ENCODE data around the gene KIFBP. TPM values are rescaled to one million over a fixed set of nuclear protein-coding genes. Genes with fewer than 3 reads are reported as not detected.
"Not testable (repeated sequence)": the region's sequence is repeated elsewhere in the genome, so short reads cannot be mapped to it uniquely, and the experiment has no call there.

Gene KIFBP
- total RNA-seq, 2 donors from 2014 or later = 22.1 to 28.6 TPM

- Histone ChIP-seq H3K9ac (ENCODE audit: low read depth in 2 of 2, low read length in 2 of 2) (no peak overlapping the region), H3K4me3 (no peak overlapping the region), H3K36me3 (no peaks in the 10 kb centered on the region), H3K27ac (no peak overlapping the region), H3K27me3 (no peaks in the 10 kb centered on the region), H3K9me3 (no peaks in the 10 kb centered on the region), H3K4me1 (no peaks in the 10 kb centered on the region)
- intact Hi-C loops (cut with DNase I) = loop anchor here (5.0 kb wide), 1 partner anchor 86 kb away; no protein-coding TSS in a partner anchor
- DNase-seq = no peak
- TF ChIP-seq CTCF (IDR thresholded peaks at IDR 0.05) = no peak
Observed at GRCh38 chr10:69005704-69006485, 17.3 kb downstream of the KIFBP start.

GRCh38 chr10:69007260-69007659, 18.7 kb downstream of the KIFBP start:
- intact Hi-C loops (cut with DNase I) = loop anchor here (5.0 kb wide), 1 partner anchor 85 kb away; no protein-coding TSS in a partner anchor
- TF ChIP-seq CTCF (IDR thresholded peaks at IDR 0.05) = no peak

GRCh38 chr10:69009360-69009759, 20.8 kb downstream of the KIFBP start:
- H3K9me3 ChIP-seq = no peaks in the 10 kb centered on the region
- no peaks in the 10 kb centered on the region for H3K27me3 ChIP-seq
- no peak overlapping the region for H3K27ac ChIP-seq
- no peak for DNase-seq
- no peaks in the 10 kb centered on the region for H3K4me1 ChIP-seq
- TF ChIP-seq CTCF (IDR thresholded peaks at IDR 0.05) = no peak
- peaks cover 3% of the 10 kb centered on the region for H3K36me3 ChIP-seq
- H3K9ac ChIP-seq (ENCODE audit: low read depth in 2 of 2, low read length in 2 of 2) = no peak overlapping the region
- intact Hi-C loops (cut with DNase I) = loop anchor here (5.0 kb wide), 1 partner anchor 83 kb away; no protein-coding TSS in a partner anchor
- H3K4me3 ChIP-seq = no peak overlapping the region

More at GRCh38 chr10:69007260-69007659, 18.7 kb downstream of the KIFBP start:
- H3K9ac ChIP-seq (ENCODE audit: low read depth in 2 of 2, low read length in 2 of 2) = no peak overlapping the region
- peaks cover 3% of the 10 kb centered on the region for H3K36me3 ChIP-seq
- no peaks in the 10 kb centered on the region for H3K27me3 ChIP-seq
- DNase-seq = no peak
- no peak overlapping the region for H3K4me3 ChIP-seq
- no peaks in the 10 kb centered on the region for H3K4me1 ChIP-seq
- no peaks in the 10 kb centered on the region for H3K9me3 ChIP-seq
- no peak overlapping the region for H3K27ac ChIP-seq

- H3K9me3 ChIP-seq = no peaks in the 10 kb centered on the region
- intact Hi-C loops (cut with DNase I) = no loop called here
- no peak for DNase-seq
Observed at GRCh38 chr10:69010151-69010640, 21.6 kb downstream of the KIFBP start.

GRCh38 chr10:69012778-69013177, 24.2 kb downstream of the KIFBP start:
- intact Hi-C loops (cut with DNase I); H3K4me1 ChIP-seq; H3K27ac ChIP-seq; DNase-seq; H3K36me3 ChIP-seq; H3K4me3 ChIP-seq; H3K27me3 ChIP-seq; H3K9me3 ChIP-seq; H3K9ac ChIP-seq (ENCODE audit: low read depth in 2 of 2, low read length in 2 of 2): not testable (repeated sequence)

More at GRCh38 chr10:69010151-69010640, 21.6 kb downstream of the KIFBP start:
- TF ChIP-seq CTCF (IDR thresholded peaks at IDR 0.05) = no peak
- Histone ChIP-seq H3K27ac (no peak overlapping the region), H3K4me3 (no peak overlapping the region), H3K4me1 (no peaks in the 10 kb centered on the region), H3K9ac (ENCODE audit: low read depth in 2 of 2, low read length in 2 of 2) (no peak overlapping the region), H3K27me3 (no peaks in the 10 kb centered on the region), H3K36me3 (peaks cover 3% of the 10 kb centered on the region)

GRCh38 chr10:69014171-69014570, 25.6 kb downstream of the KIFBP start:
- no peak overlapping the region for H3K27ac ChIP-seq
- DNase-seq = no peak
- H3K4me3 ChIP-seq = no peak overlapping the region
- no peak overlapping the region for H3K9ac ChIP-seq (ENCODE audit: low read depth in 2 of 2, low read length in 2 of 2)
- no peak for TF ChIP-seq CTCF (IDR thresholded peaks at IDR 0.05)
- no peaks in the 10 kb centered on the region for H3K4me1 ChIP-seq
- intact Hi-C loops (cut with DNase I) = no loop called here
- peaks cover 3% of the 10 kb centered on the region for H3K36me3 ChIP-seq
- H3K27me3 ChIP-seq = no peaks in the 10 kb centered on the region
- no peaks in the 10 kb centered on the region for H3K9me3 ChIP-seq
